HTERT RPE-1 (cell line): ENCODE data around the gene DGAT2.
"Not testable (repeated sequence)": the region's sequence is repeated elsewhere in the genome, so short reads cannot be mapped to it uniquely, and the experiment has no call there.

Experiments used
- in situ Hi-C: fragments of 300-500 bp; cut with MboI; formaldehyde crosslinking; loops from 4 replicates; pipeline ENCODE4 v1.14.3; 2020; ENCODE audit warnings: low sequenced_read_pairs

DGAT2 gene

GRCh38 chr11:75768112-75768908, at the start of gene DGAT2:
TSS of gene DGAT2 (plus strand) at chr11:75768778. CDS start at chr11:75768992, 214 bp downstream.
- in situ Hi-C loops: no loop called here

- in situ Hi-C loops: no loop called here
Observed at GRCh38 chr11:75719340-75720239, 49.0 kb upstream of the DGAT2 start.

GRCh38 chr11:75720639-75721038, 47.9 kb upstream of the DGAT2 start:
- in situ Hi-C loops: no loop called here

GRCh38 chr11:75721852-75722668, 46.5 kb upstream of the DGAT2 start:
- in situ Hi-C loops: no loop called here

GRCh38 chr11:75722669-75723042, 45.9 kb upstream of the DGAT2 start:
- in situ Hi-C loops: no loop called here

GRCh38 chr11:75725547-75726320, 42.8 kb upstream of the DGAT2 start:
- in situ Hi-C loops: no loop called here

- in situ Hi-C loops: no loop called here
Observed at GRCh38 chr11:75728992-75729391, 39.6 kb upstream of the DGAT2 start.

GRCh38 chr11:75731095-75731494, 37.5 kb upstream of the DGAT2 start:
- in situ Hi-C loops: no loop called here

GRCh38 chr11:75733071-75733430, 35.5 kb upstream of the DGAT2 start:
- in situ Hi-C loops: no loop called here

GRCh38 chr11:75733431-75734107, 35.0 kb upstream of the DGAT2 start:
- in situ Hi-C loops: no loop called here

GRCh38 chr11:75734491-75735180, 33.9 kb upstream of the DGAT2 start:
- in situ Hi-C loops: no loop called here

- in situ Hi-C loops: no loop called here
Observed at GRCh38 chr11:75735181-75735845, 33.3 kb upstream of the DGAT2 start.

- in situ Hi-C loops: no loop called here
Observed at GRCh38 chr11:75737314-75737713, 31.3 kb upstream of the DGAT2 start.

GRCh38 chr11:75740681-75741080, 27.9 kb upstream of the DGAT2 start:
- in situ Hi-C loops: no loop called here

GRCh38 chr11:75743159-75743558, 25.4 kb upstream of the DGAT2 start:
- in situ Hi-C loops: not testable (repeated sequence)

- in situ Hi-C loops: no loop called here
Observed at GRCh38 chr11:75743711-75744563, 24.6 kb upstream of the DGAT2 start.

- in situ Hi-C loops: no loop called here
Observed at GRCh38 chr11:75745807-75746206, 22.8 kb upstream of the DGAT2 start.
